ENCODE measurements around the gene DNAJC4. TPM values are rescaled to one million over a fixed set of nuclear protein-coding genes. Genes with fewer than 3 reads are reported as not detected.

Gene DNAJC4
- total and polyA plus RNA-seq, 12 donors, result 19.9 to 220 (median 66.8) TPM

DNA sequence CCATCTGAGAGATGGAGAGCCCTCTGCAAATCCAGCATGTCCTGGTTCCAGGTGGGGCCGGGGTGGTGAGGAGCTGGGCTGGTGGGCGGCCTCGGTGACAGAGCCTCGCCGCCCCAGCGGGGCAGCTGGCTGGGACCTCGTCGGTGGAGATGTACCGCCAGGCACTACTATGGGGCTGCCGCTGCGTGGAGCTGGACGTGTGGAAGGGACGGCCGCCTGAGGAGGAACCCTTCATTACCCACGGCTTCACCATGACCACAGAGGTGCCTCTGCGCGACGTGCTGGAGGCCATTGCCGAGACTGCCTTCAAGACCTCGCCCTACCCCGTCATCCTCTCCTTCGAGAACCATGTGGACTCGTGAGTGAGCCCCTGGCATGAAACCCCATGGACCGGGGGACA, 28.0 kb downstream of the DNAJC4 start:
- Histone ChIP-seq H3K4me3 (no peak overlapping the region), H3K9me3 (replicated peaks in 1 of 3) (no peaks in the 10 kb centered on the region), H3K36me3 (replicated peaks in 1 of 2) (peaks cover 0 to 90% of the 10 kb centered on the region in 2 donors), H3K27ac (no peak overlapping the region), H3K27me3 (no peaks in the 10 kb centered on the region), H3K4me1 (replicated peaks in 1 of 2) (peaks cover 6 to 7% of the 10 kb centered on the region in 2 donors)
- TF ChIP-seq, protein P1, sequence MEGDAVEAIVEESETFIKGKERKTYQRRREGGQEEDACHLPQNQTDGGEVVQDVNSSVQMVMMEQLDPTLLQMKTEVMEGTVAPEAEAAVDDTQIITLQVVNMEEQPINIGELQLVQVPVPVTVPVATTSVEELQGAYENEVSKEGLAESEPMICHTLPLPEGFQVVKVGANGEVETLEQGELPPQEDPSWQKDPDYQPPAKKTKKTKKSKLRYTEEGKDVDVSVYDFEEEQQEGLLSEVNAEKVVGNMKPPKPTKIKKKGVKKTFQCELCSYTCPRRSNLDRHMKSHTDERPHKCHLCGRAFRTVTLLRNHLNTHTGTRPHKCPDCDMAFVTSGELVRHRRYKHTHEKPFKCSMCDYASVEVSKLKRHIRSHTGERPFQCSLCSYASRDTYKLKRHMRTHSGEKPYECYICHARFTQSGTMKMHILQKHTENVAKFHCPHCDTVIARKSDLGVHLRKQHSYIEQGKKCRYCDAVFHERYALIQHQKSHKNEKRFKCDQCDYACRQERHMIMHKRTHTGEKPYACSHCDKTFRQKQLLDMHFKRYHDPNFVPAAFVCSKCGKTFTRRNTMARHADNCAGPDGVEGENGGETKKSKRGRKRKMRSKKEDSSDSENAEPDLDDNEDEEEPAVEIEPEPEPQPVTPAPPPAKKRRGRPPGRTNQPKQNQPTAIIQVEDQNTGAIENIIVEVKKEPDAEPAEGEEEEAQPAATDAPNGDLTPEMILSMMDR (IDR thresholded peaks at IDR 0.05), result no peak
- TF ChIP-seq POLR2A (IDR thresholded peaks at IDR 0.05), result no peak
- intact Hi-C loops (cut with DNase I), result no loop called here
- DNase-seq, result no peak
- WGBS, 4 donors, result 90 to 92% (median 90%) methylated on average over 15 to 24 of the region's 24 CpGs; no CpG with 5 or more reads in 1 of the 4 donors

DNA sequence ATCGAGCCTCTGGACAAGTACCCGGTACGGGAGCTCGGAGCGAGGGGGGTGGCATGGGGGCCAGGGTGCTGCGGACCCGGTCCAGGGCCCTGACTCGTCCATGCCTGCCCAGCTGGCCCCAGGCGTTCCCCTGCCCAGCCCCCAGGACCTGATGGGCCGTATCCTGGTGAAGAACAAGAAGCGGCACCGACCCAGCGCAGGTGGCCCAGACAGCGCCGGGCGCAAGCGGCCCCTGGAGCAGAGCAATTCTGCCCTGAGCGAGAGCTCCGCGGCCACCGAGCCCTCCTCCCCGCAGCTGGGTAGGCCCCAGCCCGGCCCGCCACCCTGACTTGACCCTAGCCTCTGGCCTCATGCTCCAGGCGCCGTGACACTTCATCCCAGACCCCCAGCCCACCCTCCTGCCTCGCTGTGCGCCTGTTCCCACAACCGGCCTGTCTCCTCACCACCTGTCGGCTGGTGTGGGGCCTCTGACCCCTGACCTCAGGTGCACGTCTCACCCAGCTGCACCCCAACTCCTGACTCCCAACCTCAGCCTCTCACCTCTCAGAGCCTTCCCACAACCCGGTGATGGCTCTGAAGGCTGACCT, 28.7 kb downstream of the DNAJC4 start:
- peaks cover 0 to 97% of the 10 kb centered on the region in 2 donors for H3K36me3 ChIP-seq (replicated peaks in 1 of 2)
- H3K4me1 ChIP-seq (replicated peaks in 1 of 2), result peaks cover 0 to under 1% of the 10 kb centered on the region in 2 donors
- no peak overlapping the region for H3K4me3 ChIP-seq
- TF ChIP-seq, protein P1 (IDR thresholded peaks at IDR 0.05), result no peak
- H3K27ac ChIP-seq, result no peak overlapping the region
- WGBS, 4 donors, result 90 to 92% (median 92%) methylated on average over 10 to 32 of the region's 32 CpGs
- intact Hi-C loops (cut with DNase I), result no loop called here
- no peaks in the 10 kb centered on the region for H3K27me3 ChIP-seq
- DNase-seq, result peak in 1 of 7 donors; percentile 23
- no peaks in the 10 kb centered on the region for H3K9me3 ChIP-seq (replicated peaks in 1 of 3)

DNA sequence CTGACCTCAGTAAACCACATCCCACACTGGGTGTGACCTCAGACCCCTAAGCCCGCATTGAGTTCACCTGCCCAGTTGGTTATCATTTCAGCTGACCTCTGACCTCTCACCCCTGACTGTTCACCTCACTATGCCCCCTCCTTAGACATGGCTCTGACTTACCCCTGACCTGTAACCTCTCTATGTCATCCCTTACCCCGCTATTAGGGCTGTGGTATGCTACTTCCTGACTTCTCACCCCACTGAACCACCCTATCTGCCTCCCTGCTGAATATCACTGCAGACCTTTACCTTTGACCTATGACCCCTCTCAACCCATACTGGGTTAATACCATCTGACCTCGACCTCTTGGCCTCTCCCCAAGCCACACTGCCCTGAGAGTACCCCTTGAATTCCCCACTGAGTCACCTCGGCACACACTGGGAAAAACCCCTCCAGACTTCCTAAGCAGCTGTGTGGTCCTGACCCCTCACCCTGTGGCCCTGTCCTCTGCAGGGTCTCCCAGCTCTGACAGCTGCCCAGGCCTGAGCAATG, 29.3 kb downstream of the DNAJC4 start:
- H3K4me1 ChIP-seq (replicated peaks in 1 of 2), result no peaks in the 10 kb centered on the region
- TF ChIP-seq, protein P1 (IDR thresholded peaks at IDR 0.05), result no peak
- WGBS, 4 donors, result 77 to 86% (median 81%) methylated on average over 4 of the region's 4 CpGs
- H3K27me3 ChIP-seq, result no peaks in the 10 kb centered on the region
- H3K4me3 ChIP-seq, result no peak overlapping the region
- peak in 1 of 7 donors; percentile 22 for DNase-seq
- H3K27ac ChIP-seq, result no peak overlapping the region
- intact Hi-C loops (cut with DNase I), result no loop called here
- H3K36me3 ChIP-seq (replicated peaks in 1 of 2), result peaks cover 0 to 100% of the 10 kb centered on the region in 2 donors
- no peaks in the 10 kb centered on the region for H3K9me3 ChIP-seq (replicated peaks in 1 of 3)

DNA sequence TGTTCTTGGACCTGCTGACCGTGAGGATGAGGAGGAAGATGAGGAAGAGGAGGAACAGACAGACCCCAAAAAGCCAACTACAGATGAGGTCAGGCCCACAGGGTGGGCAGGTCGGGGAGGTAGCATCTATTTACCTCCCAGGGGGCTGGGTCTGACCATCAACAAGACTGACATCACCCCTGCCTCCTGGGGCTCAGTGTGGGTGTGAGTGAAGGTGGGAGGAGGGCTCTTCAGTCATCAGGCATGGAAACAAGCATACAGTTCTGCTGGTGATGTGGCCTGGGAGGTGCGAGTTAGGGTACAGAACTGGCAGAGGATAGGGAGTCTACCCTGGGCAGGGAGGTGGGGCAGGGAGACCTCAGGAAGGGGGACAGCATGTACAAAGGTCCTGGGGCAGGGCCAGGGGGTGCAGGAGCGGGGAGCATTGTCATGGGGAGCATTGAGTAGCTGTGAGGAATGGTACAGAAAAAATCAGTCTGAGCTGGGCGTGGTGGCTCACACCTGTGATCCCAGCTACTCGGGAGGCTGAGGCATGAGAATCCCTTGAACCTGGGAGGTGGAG, 29.9 kb downstream of the DNAJC4 start:
- Histone ChIP-seq H3K27ac (no peak overlapping the region), H3K27me3 (no peaks in the 10 kb centered on the region), H3K9me3 (replicated peaks in 1 of 3) (no peaks in the 10 kb centered on the region), H3K36me3 (replicated peaks in 1 of 2) (peaks cover 0 to 100% of the 10 kb centered on the region in 2 donors), H3K4me1 (replicated peaks in 1 of 2) (no peaks in the 10 kb centered on the region), H3K4me3 (no peak overlapping the region)
- WGBS, 4 donors, result 92 to 96% (median 94%) methylated on average over 6 of the region's 6 CpGs
- intact Hi-C loops (cut with DNase I), result no loop called here
- TF ChIP-seq, protein P1 (IDR thresholded peaks at IDR 0.05), result no peak
- TF ChIP-seq POLR2A (IDR thresholded peaks at IDR 0.05), result no peak
- DNase-seq, result no peak

Measured in adrenal gland (tissue), 12 donors.